Fibroblast of villous mesenchyme (primary cell): ENCODE data around the gene GUCA1A. TPM values are rescaled to one million over a fixed set of nuclear protein-coding genes. Genes with fewer than 3 reads are reported as not detected.

Experiments used
- DNase-seq: peaks from one replicate; pipeline ENCODE4 v3.0.0-alpha.2; 2010; ENCODE audit warnings: low read depth
- H3K4me3 ChIP-seq: 2 replicates; pipeline ENCODE4 v1.5.1; 2011; ENCODE audit warnings: low read depth, mild to moderate bottlenecking, low read length
- total RNA-seq: library from RNA; depleted of rRNA; stranded (reverse); fragments of >200 nt; gene quantifications from 2 replicates; pipeline ENCODE4 v1.2.3, GENCODE V29; 2012
- TF ChIP-seq, protein P1 (sequence below): IDR thresholded peaks from 2 replicates; pipeline ENCODE4 v1.5.1; 2012; ENCODE audit warnings: low read depth, mild to moderate bottlenecking, low read length; ENCODE audit not compliant: insufficient read depth

The GUCA1A gene
- total RNA-seq, 1 donor: not detected

DNA sequence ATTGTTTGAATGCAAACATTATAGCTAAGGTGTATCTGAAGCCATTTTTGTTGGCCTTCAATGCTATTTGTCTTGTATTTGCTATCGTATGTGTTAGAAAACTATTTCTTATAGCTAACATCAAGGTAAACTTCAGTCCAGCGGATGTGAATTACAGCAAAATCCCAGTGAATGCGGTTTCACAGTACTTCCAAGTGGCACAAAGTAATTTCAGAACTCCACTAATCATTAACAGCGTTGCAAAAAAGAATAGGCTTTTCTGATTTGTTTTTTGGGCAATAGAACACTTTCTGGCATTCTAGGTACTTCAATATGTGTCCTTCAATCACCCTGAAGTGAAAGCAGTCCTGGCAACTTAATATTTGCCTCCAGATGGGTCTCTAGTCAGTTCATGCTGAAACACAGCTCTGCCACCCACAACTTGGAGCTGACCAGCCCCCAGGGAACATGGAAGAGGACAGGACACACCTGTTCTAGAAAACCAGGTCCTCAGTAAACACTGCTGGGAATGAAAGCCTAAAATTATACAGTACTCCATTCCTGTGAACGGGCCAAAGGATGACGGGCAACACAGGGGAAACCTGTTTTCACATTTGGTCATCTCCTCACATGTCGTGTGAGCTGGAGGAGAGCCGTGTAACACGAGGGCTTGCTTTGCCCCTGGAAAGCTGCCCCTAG is 54.1 kb downstream of the GUCA1A start:
- TF ChIP-seq, protein P1, sequence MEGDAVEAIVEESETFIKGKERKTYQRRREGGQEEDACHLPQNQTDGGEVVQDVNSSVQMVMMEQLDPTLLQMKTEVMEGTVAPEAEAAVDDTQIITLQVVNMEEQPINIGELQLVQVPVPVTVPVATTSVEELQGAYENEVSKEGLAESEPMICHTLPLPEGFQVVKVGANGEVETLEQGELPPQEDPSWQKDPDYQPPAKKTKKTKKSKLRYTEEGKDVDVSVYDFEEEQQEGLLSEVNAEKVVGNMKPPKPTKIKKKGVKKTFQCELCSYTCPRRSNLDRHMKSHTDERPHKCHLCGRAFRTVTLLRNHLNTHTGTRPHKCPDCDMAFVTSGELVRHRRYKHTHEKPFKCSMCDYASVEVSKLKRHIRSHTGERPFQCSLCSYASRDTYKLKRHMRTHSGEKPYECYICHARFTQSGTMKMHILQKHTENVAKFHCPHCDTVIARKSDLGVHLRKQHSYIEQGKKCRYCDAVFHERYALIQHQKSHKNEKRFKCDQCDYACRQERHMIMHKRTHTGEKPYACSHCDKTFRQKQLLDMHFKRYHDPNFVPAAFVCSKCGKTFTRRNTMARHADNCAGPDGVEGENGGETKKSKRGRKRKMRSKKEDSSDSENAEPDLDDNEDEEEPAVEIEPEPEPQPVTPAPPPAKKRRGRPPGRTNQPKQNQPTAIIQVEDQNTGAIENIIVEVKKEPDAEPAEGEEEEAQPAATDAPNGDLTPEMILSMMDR: no peak
- DNase-seq: no peak
- no peak overlapping the region for H3K4me3 ChIP-seq

DNA sequence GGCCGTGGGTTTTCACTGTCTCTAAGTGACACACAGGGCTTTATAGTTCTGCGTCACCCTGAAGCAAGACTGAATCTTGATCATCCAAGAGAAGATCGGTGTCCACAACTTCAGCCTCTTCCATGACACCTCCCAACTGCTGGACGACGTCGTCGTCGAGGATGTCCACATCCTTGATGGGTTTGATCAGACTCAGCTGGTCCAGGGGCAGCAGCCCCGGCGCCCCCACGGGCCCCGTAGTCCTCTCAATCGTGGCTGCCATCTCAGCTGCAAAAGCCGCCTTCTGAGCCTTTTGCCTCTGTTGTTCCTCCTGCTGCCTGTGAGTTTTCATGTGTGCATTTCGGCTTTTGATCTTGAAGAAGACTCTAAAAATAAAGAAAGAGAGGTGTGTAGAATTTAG is 55.1 kb downstream of the GUCA1A start:
- TF ChIP-seq, protein P1: no peak
- no peak for DNase-seq

More for the DNA sequence above, 55.1 kb downstream of the GUCA1A start:
- no peak overlapping the region for H3K4me3 ChIP-seq

Other genes with a start within 250 kb of the GUCA1A start
- gene CCND3, start 231.6 kb upstream of the GUCA1A start, total RNA-seq: 25.8 and 42.3 TPM in 2 replicates
- 16.0 and 20.0 TPM in 2 replicates for gene TAF8, start 122.8 kb upstream of the GUCA1A start, total RNA-seq
- gene C6orf132, start 30.7 kb upstream of the GUCA1A start, total RNA-seq: 2.6 and 4.3 TPM in 2 replicates
- not detected in 2 replicates for gene GUCA1B, start 21.6 kb downstream of the GUCA1A start, total RNA-seq
- 47.0 and 66.5 TPM in 2 replicates for gene MRPS10, start 44.5 kb downstream of the GUCA1A start, total RNA-seq